Muscle of arm (tissue), 14 donors: ENCODE data around the gene GAGE13. TPM values are rescaled to one million over a fixed set of nuclear protein-coding genes. Genes with fewer than 3 reads are reported as not detected.
"Not testable (repeated sequence)": the region's sequence is repeated elsewhere in the genome, so short reads cannot be mapped to it uniquely, and the experiment has no call there.

Source experiments
- DNase-seq: peaks from one replicate; pipeline ENCODE4 v3.0.0-alpha.2; 2013
- long read RNA-seq, 11 donors: transcript quantifications; one replicate each; lab custom pipeline, GENCODE V29; 2026
- polyA plus RNA-seq, 12 donors: library from polyadenylated mRNA; unstranded; fragments of 120-200 nt; gene quantifications; one replicate each; pipeline ENCODE4 v1.2.1, GENCODE V29; 2013; ENCODE audit not compliant: insufficient read length in 12 of 12

The GAGE13 gene
- polyA plus RNA-seq = not detected
- long read RNA-seq, donor 1 = 0 reads
- long read RNA-seq, donor 2 = 0 reads
- long read RNA-seq, donor 3 = 0 reads
- long read RNA-seq, donor 4 = 0 reads
- long read RNA-seq, donor 5 = 0 reads
- long read RNA-seq, donor 6 = 0 reads
- long read RNA-seq, donor 7 = 0 reads
- long read RNA-seq, donor 8 = 0 reads
- long read RNA-seq, donor 9 = 0 reads
- long read RNA-seq, donor 10 = 0 reads
- long read RNA-seq, donor 11 = 0 reads

DNA sequence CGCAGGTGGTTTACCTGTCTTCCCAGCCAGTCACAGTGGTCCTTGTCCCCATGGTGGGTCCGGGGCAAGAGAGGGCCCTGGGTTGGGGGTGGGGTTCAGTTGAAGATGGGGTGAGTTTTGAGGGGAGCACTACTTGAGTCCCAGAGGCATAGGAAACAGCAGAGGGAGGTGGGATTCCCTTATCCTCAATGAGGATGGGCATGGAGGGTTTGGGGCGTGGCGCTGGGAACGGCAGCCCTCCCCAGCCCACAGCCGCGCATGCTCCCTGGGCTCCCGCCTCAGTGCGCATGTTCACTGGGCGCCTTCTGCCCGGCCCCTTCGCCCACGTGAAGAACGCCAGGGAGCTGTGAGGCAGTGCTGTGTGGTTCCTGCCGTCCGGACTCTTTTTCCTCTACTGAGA, at the start of gene GAGE13:
Gene GAGE13, plus strand, starts transcription at position 301 of the 400 bp plus-strand sequence. CDS start 1,156 bp downstream, outside the sequence.
- not testable (repeated sequence) for DNase-seq

- DNase-seq = peak; percentile 31
Measured at GRCh38 chrX:49282647-49283011, 48.8 kb upstream of the GAGE13 start.

GRCh38 chrX:49284212-49284611, 47.2 kb upstream of the GAGE13 start:
- no peak for DNase-seq

- DNase-seq = no peak
Measured at GRCh38 chrX:49286136-49286535, 45.2 kb upstream of the GAGE13 start.

DNA sequence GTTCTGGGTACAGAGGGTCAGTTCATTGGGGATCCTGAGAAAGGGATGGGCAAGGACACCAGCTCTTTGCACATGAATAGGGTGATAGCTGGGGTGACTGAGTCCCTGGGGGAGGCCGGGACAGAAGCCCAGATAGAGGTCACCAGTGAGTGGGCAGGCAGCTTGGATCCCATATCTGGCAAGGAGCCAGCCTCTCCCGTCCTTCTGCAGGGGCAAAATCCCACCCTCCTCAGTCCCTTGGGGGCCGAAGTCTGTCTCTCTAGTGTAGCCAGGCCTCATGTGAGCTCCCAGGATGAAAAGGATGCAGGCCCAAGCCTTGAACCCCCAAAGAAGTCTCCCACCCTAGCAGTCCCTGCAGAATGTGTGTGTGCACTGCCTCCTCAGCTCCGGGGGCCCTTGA, 44.8 kb upstream of the GAGE13 start:
- DNase-seq = no peak

- DNase-seq = no peak
Measured at GRCh38 chrX:49287665-49288064, 43.7 kb upstream of the GAGE13 start.

GRCh38 chrX:49290215-49290614, 41.2 kb upstream of the GAGE13 start:
- no peak for DNase-seq

GRCh38 chrX:49291615-49292337, 39.6 kb upstream of the GAGE13 start:
- DNase-seq = no peak

GRCh38 chrX:49292400-49293362, 38.7 kb upstream of the GAGE13 start:
- no peak for DNase-seq

GRCh38 chrX:49299293-49299692, 32.1 kb upstream of the GAGE13 start:
- not testable (repeated sequence) for DNase-seq

GRCh38 chrX:49300703-49301102, 30.7 kb upstream of the GAGE13 start:
- no peak for DNase-seq

- no peak for DNase-seq
Measured at GRCh38 chrX:49303346-49303745, 28.0 kb upstream of the GAGE13 start, which contains the start of gene GAGE10. Gene GAGE10 (plus strand): TSS chrX:49303646. CDS start chrX:49304860, 1,214 bp downstream.

- not testable (repeated sequence) for DNase-seq
Measured at GRCh38 chrX:49307775-49308174, 23.6 kb upstream of the GAGE13 start.

- DNase-seq = no peak
Measured at GRCh38 chrX:49308604-49309269, 22.6 kb upstream of the GAGE13 start.

DNA sequence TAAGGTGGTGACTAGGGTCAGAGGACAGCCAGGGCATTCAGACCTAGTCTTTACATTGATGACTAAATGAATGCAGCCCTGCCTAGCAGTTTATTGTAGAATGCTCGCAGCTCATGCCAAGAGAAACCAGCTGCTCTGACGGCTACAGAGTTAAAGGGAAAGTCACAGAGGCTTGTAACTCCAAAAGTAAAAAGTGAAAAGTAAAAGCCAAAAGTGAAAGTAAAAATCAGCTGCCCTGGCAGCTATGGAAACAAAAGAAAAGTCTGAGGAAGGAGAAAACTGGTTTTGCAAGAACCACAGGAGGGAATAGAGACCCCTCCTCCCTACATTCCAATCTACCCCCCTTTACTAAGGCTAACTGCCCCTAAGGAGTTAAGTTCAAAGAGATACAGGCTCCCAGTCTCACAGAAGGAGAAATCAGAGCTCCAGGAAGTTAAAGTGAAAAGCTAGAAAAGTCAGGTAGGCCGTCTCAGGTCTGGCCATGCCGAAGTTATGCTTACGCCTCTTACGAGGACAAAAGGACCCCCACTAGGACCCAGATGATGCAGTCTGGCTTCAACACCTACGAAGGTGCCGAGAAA, 21.9 kb upstream of the GAGE13 start:
- DNase-seq = no peak

DNA sequence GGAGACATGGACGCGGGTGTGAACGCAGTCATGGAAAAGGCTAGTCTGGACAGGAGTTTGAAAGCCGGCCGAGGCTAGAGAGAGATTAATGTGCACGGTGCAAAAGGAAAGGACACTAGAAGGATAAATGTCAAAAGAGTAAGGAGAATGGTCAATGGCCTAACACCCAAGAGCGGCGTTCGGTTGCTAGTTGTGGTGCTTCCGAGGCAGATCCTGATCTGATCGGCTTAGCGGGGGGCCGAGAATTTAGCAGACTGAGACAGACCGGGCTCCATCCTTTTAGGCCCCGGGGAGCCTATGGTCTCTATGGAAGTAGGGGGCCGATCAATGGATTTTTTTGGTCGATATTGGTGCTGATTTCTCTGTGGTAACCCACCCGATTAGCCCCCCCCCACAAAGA, 21.0 kb upstream of the GAGE13 start:
- DNase-seq = no peak

GRCh38 chrX:49312176-49312575, 19.2 kb upstream of the GAGE13 start:
- DNase-seq = no peak

DNA sequence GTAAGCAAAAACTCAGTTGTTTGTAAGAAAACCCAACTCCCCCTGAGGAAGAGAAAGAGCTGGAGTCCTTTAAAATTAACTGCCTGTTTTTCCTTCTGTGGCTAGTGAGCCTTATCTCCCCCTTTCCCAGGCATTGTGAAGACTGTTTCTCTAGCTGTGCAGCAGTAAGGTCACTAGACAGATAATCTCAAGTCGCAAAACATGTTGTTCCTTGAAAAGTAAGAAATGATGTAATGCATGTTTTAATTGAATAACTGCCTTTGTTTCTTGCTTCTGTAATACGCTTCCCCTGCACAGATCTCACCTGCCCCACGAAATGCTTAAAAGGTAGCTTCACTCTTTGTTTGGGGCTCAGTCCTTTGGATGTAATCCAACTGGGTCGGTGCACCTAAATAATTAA, 15.3 kb upstream of the GAGE13 start:
- DNase-seq = no peak

DNA sequence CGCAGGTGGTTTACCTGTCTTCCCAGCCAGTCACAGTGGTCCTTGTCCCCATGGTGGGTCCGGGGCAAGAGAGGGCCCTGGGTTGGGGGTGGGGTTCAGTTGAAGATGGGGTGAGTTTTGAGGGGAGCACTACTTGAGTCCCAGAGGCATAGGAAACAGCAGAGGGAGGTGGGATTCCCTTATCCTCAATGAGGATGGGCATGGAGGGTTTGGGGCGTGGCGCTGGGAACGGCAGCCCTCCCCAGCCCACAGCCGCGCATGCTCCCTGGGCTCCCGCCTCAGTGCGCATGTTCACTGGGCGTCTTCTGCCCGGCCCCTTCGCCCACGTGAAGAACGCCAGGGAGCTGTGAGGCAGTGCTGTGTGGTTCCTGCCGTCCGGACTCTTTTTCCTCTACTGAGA, 9.6 kb upstream of the GAGE13 start, which contains the start of gene GAGE12J:
Gene GAGE12J, plus strand, starts transcription at position 301 of the 400 bp plus-strand sequence. CDS start 1,157 bp downstream, outside the sequence.
- DNase-seq = not testable (repeated sequence)

GRCh38 chrX:49322266-49322665, 9.1 kb upstream of the GAGE13 start:
- not testable (repeated sequence) for DNase-seq

GRCh38 chrX:49323735-49324134, 7.6 kb upstream of the GAGE13 start:
- DNase-seq = not testable (repeated sequence)
